WTC11 (cell line): ENCODE data around the gene SCD5.

Experiments used
- ATF2 ChIP-seq: sonication (generic); formaldehyde crosslinking; IDR thresholded peaks from 2 replicates; pipeline ENCODE4 v1.8.1; 2022; ENCODE audit warnings: low read depth, missing genetic modification reagents, borderline replicate concordance
- ATF3 ChIP-seq: sonication (generic); formaldehyde crosslinking; conservative IDR thresholded peaks from 2 replicates; pipeline ENCODE4 v1.8.1; 2022; ENCODE audit warnings: mild to moderate bottlenecking, missing genetic modification reagents
- ATF6 ChIP-seq: sonication (generic); formaldehyde crosslinking; IDR thresholded peaks from 2 replicates; pipeline ENCODE4 v1.8.1; 2023; ENCODE audit warnings: mild to moderate bottlenecking, missing genetic modification reagents
- CBFB ChIP-seq: sonication (generic); formaldehyde crosslinking; IDR thresholded peaks from 2 replicates; pipeline ENCODE4 v1.8.1; 2022; ENCODE audit warnings: mild to moderate bottlenecking, low read depth, missing genetic modification reagents
- CTCF ChIP-seq: fragments of 200-600 bp; IDR thresholded peaks from 2 replicates; pipeline ENCODE4 v1.8.0; 2022; ENCODE audit warnings: antibody characterized with exemption
- NFE2L1 ChIP-seq: sonication (generic); formaldehyde crosslinking; IDR thresholded peaks from 2 replicates; pipeline ENCODE4 v1.8.1; 2023; ENCODE audit warnings: missing genetic modification reagents
- NR1H2 ChIP-seq: sonication (generic); formaldehyde crosslinking; IDR thresholded peaks from 2 replicates; pipeline ENCODE4 v1.9.0; 2021; ENCODE audit warnings: mild to moderate bottlenecking, moderate library complexity, missing genetic modification reagents
- SMAD3 ChIP-seq: sonication (generic); formaldehyde crosslinking; IDR thresholded peaks from 2 replicates; pipeline ENCODE4 v1.8.0; 2022; ENCODE audit warnings: missing genetic modification reagents, mild to moderate bottlenecking, borderline replicate concordance
- STAT6 ChIP-seq: sonication (generic); formaldehyde crosslinking; conservative IDR thresholded peaks from 2 replicates; pipeline ENCODE4 v1.8.1; 2023; ENCODE audit warnings: mild to moderate bottlenecking, low read depth, missing genetic modification reagents, moderate library complexity
- TEAD4 ChIP-seq: sonication (generic); formaldehyde crosslinking; IDR thresholded peaks from 2 replicates; pipeline ENCODE4 v1.8.0; 2022; ENCODE audit warnings: mild to moderate bottlenecking, missing genetic modification reagents
- USF2 ChIP-seq: sonication (generic); formaldehyde crosslinking; IDR thresholded peaks from 2 replicates; pipeline ENCODE4 v1.8.1; 2023; ENCODE audit warnings: mild to moderate bottlenecking, missing genetic modification reagents, moderate library complexity
- ZNF121 ChIP-seq: sonication (generic); formaldehyde crosslinking; IDR thresholded peaks from 2 replicates; pipeline ENCODE4 v1.8.0; 2023; ENCODE audit warnings: missing genetic modification reagents
- ZNF281 ChIP-seq: sonication (generic); formaldehyde crosslinking; IDR thresholded peaks from 2 replicates; pipeline ENCODE4 v1.8.0; 2023; ENCODE audit warnings: mild to moderate bottlenecking, missing genetic modification reagents
- ZNF512 ChIP-seq: sonication (generic); formaldehyde crosslinking; IDR thresholded peaks from 2 replicates; pipeline ENCODE4 v1.8.1; 2022; ENCODE audit warnings: missing genetic modification reagents, borderline replicate concordance

- TF ChIP-seq CTCF = no peak
- no peak for TF ChIP-seq NFE2L1 (CRISPR knock-in tag)
- TF ChIP-seq ZNF512 = no peak
- TF ChIP-seq ZNF281 = no peak
- no peak for TF ChIP-seq SMAD3
- no peak for TF ChIP-seq TEAD4
- no peak for TF ChIP-seq ATF2 (CRISPR knock-in tag)
- no peak for TF ChIP-seq ATF6 (CRISPR knock-in tag)
- TF ChIP-seq ZNF121 (CRISPR knock-in tag) = no peak
- no peak for TF ChIP-seq USF2 (CRISPR knock-in tag)
- no peak for TF ChIP-seq STAT6
- TF ChIP-seq CBFB = no peak
- TF ChIP-seq NR1H2 (CRISPR knock-in tag) = no peak
- TF ChIP-seq ATF3 (CRISPR knock-in tag) = no peak
These were observed 50.7 kb downstream of the SCD5 start for GRCh38 chr4:82747686-82748575.
